ENCODE measurements around the gene GLIPR1. TPM values are rescaled to one million over a fixed set of nuclear protein-coding genes. Genes with fewer than 3 reads are reported as not detected.

The GLIPR1 gene
- total RNA-seq, 1 donor from 2014 or later, result 4.3 TPM

GRCh38 chr12:75542942-75543341 lies 62.4 kb downstream of the GLIPR1 start:
- Mint-ChIP-seq H3K27ac (no peak overlapping the region), H3K36me3 (no peaks in the 10 kb centered on the region), H3K4me1 (ENCODE audit: unreplicated experiment) (peaks cover 3% of the 10 kb centered on the region), H3K4me3 (no peak overlapping the region), H3K27me3 (no peaks in the 10 kb centered on the region), H3K9me3 (no peaks in the 10 kb centered on the region)
- TF ChIP-seq CTCF (conservative IDR thresholded peaks at IDR 0.05), result no peak
- DNase-seq (ENCODE audit: extremely low spot score, unreplicated experiment), result no peak

- no peaks in the 10 kb centered on the region for H3K9me3 Mint-ChIP-seq
- peaks cover 5% of the 10 kb centered on the region for H3K4me1 Mint-ChIP-seq (ENCODE audit: unreplicated experiment)
- no peaks in the 10 kb centered on the region for H3K36me3 Mint-ChIP-seq
- no peaks in the 10 kb centered on the region for H3K27me3 Mint-ChIP-seq
- no peak for DNase-seq (ENCODE audit: extremely low spot score, unreplicated experiment)
- TF ChIP-seq CTCF (conservative IDR thresholded peaks at IDR 0.05), result no peak
- H3K27ac Mint-ChIP-seq, result no peak overlapping the region
- no peak overlapping the region for H3K4me3 Mint-ChIP-seq
These were observed 63.0 kb downstream of the GLIPR1 start for GRCh38 chr12:75543529-75543928.

GRCh38 chr12:75545636-75546035 lies 65.1 kb downstream of the GLIPR1 start:
- no peaks in the 10 kb centered on the region for H3K27me3 Mint-ChIP-seq
- no peak for TF ChIP-seq CTCF (conservative IDR thresholded peaks at IDR 0.05)
- H3K36me3 Mint-ChIP-seq, result no peaks in the 10 kb centered on the region
- H3K4me3 Mint-ChIP-seq, result no peak overlapping the region
- no peak for DNase-seq (ENCODE audit: extremely low spot score, unreplicated experiment)
- peaks cover 19% of the 10 kb centered on the region for H3K4me1 Mint-ChIP-seq (ENCODE audit: unreplicated experiment)
- no peak overlapping the region for H3K27ac Mint-ChIP-seq
- H3K9me3 Mint-ChIP-seq, result peaks cover 4% of the 10 kb centered on the region

- Mint-ChIP-seq H3K4me1 (ENCODE audit: unreplicated experiment) (peaks cover 33% of the 10 kb centered on the region), H3K9me3 (peaks cover 8% of the 10 kb centered on the region), H3K36me3 (no peaks in the 10 kb centered on the region), H3K4me3 (no peak overlapping the region), H3K27me3 (no peaks in the 10 kb centered on the region), H3K27ac (peak overlapping the region; percentile 10)
- no peak for DNase-seq (ENCODE audit: extremely low spot score, unreplicated experiment)
- TF ChIP-seq CTCF (conservative IDR thresholded peaks at IDR 0.05), result no peak
These were observed 68.3 kb downstream of the GLIPR1 start for GRCh38 chr12:75548879-75549278.

- TF ChIP-seq CTCF (conservative IDR thresholded peaks at IDR 0.05), result no peak
- H3K4me1 Mint-ChIP-seq (ENCODE audit: unreplicated experiment), result peaks cover 39% of the 10 kb centered on the region
- H3K36me3 Mint-ChIP-seq, result no peaks in the 10 kb centered on the region
- no peaks in the 10 kb centered on the region for H3K27me3 Mint-ChIP-seq
- peak overlapping the region; percentile 64 for H3K27ac Mint-ChIP-seq
- DNase-seq (ENCODE audit: extremely low spot score, unreplicated experiment), result no peak
- peaks cover 8% of the 10 kb centered on the region for H3K9me3 Mint-ChIP-seq
- H3K4me3 Mint-ChIP-seq, result no peak overlapping the region
These were observed 69.4 kb downstream of the GLIPR1 start for GRCh38 chr12:75549989-75550388.

All from type B pancreatic cell (in vitro differentiated cells).